ENCODE measurements around the gene ORM1. TPM values are rescaled to one million over a fixed set of nuclear protein-coding genes. Genes with fewer than 3 reads are reported as not detected.

The ORM1 gene
- total and polyA plus RNA-seq, 10 of the 15 experiments (the other 5 are each of a cell fraction or from before 2014, with no cell fraction given): 4.4 TPM; not detected in 9

DNA sequence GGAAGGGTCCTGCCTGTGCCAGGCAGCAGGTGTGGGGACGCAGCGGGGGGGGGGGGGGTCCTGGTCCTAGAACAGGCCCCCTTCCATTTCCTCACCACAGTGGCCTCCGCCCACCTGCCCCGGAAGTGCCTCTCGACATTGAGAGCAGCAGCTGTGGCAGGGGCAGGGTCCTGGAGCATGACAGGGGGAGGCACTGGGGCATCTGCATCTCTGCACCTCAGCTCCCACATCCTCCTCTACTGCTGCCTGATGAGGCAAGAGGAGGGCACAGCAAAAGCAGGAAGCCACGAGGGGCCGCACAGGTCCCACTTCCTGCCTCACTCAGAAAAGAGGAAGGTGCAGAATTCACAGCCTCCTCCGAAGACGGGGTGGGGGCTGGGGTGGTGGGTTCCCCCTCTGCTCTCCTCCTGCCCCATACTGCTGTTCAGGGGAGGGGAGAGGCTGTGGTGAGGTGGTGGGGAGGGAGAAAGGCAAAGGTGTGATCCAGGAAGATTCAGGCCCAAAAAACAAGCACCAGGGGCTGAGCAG is 50.1 kb downstream of the ORM1 start (continued):
- no peak for TF ChIP-seq MTA3 (IDR thresholded peaks at IDR 0.05; ENCODE audit: borderline replicate concordance, low read length)
- peak; percentile 92 for TF ChIP-seq MLLT1 (IDR thresholded peaks at IDR 0.05)
- TF ChIP-seq YBX1 (IDR thresholded peaks at IDR 0.05): no peak
- TF ChIP-seq EGR1 (IDR thresholded peaks at IDR 0.05; ENCODE audit: borderline replicate concordance in 1 of 2, low read depth in 2 of 2, low read length in 2 of 2): peak in 1 of 2 experiments; percentile 75; a peak in 2 of 3 replicates
- TF ChIP-seq PRDM15 (CRISPR knock-in tag; IDR thresholded peaks at IDR 0.05): no peak
- TF ChIP-seq, protein P1, sequence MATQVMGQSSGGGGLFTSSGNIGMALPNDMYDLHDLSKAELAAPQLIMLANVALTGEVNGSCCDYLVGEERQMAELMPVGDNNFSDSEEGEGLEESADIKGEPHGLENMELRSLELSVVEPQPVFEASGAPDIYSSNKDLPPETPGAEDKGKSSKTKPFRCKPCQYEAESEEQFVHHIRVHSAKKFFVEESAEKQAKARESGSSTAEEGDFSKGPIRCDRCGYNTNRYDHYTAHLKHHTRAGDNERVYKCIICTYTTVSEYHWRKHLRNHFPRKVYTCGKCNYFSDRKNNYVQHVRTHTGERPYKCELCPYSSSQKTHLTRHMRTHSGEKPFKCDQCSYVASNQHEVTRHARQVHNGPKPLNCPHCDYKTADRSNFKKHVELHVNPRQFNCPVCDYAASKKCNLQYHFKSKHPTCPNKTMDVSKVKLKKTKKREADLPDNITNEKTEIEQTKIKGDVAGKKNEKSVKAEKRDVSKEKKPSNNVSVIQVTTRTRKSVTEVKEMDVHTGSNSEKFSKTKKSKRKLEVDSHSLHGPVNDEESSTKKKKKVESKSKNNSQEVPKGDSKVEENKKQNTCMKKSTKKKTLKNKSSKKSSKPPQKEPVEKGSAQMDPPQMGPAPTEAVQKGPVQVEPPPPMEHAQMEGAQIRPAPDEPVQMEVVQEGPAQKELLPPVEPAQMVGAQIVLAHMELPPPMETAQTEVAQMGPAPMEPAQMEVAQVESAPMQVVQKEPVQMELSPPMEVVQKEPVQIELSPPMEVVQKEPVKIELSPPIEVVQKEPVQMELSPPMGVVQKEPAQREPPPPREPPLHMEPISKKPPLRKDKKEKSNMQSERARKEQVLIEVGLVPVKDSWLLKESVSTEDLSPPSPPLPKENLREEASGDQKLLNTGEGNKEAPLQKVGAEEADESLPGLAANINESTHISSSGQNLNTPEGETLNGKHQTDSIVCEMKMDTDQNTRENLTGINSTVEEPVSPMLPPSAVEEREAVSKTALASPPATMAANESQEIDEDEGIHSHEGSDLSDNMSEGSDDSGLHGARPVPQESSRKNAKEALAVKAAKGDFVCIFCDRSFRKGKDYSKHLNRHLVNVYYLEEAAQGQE (IDR thresholded peaks at IDR 0.05; ENCODE audit: low read depth, low read length): no peak
- peak in 2 of 3 experiments; percentile 0 to 28; a peak in 2 of 6 replicates for TF ChIP-seq CTCF (IDR thresholded peaks at IDR 0.05 in 2 of 3, conservative IDR thresholded peaks at IDR 0.05 in 1 of 3; ENCODE audit: control insufficient read depth in 2 of 3, extremely low read depth in 1 of 3, insufficient read depth in 1 of 3, low read depth in 3 of 3, low read length in 3 of 3)
- peak; percentile 72 for TF ChIP-seq BCL11A (IDR thresholded peaks at IDR 0.05; ENCODE audit: low read depth, low read length)
- TF ChIP-seq, protein P2, sequence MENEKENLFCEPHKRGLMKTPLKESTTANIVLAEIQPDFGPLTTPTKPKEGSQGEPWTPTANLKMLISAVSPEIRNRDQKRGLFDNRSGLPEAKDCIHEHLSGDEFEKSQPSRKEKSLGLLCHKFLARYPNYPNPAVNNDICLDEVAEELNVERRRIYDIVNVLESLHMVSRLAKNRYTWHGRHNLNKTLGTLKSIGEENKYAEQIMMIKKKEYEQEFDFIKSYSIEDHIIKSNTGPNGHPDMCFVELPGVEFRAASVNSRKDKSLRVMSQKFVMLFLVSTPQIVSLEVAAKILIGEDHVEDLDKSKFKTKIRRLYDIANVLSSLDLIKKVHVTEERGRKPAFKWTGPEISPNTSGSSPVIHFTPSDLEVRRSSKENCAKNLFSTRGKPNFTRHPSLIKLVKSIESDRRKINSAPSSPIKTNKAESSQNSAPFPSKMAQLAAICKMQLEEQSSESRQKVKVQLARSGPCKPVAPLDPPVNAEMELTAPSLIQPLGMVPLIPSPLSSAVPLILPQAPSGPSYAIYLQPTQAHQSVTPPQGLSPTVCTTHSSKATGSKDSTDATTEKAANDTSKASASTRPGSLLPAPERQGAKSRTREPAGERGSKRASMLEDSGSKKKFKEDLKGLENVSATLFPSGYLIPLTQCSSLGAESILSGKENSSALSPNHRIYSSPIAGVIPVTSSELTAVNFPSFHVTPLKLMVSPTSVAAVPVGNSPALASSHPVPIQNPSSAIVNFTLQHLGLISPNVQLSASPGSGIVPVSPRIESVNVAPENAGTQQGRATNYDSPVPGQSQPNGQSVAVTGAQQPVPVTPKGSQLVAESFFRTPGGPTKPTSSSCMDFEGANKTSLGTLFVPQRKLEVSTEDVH (IDR thresholded peaks at IDR 0.05; ENCODE audit: low read depth, partially characterized antibody): no peak
- TF ChIP-seq RELA (IDR thresholded peaks at IDR 0.05; ENCODE audit: borderline replicate concordance, partially characterized antibody): peak; percentile 36
- peak; percentile 93 for TF ChIP-seq SPI1 (IDR thresholded peaks at IDR 0.05; ENCODE audit: borderline replicate concordance, insufficient read depth, low read depth, low read length)
- peak; percentile 75; the same call in 2 of the 3 replicates for TF ChIP-seq POU2F2 (IDR thresholded peaks at IDR 0.05; ENCODE audit: borderline replicate concordance, low read depth, low read length)
- TF ChIP-seq IKZF2 (IDR thresholded peaks at IDR 0.05): peak; percentile 89 to 94
- TF ChIP-seq TCF3 (IDR thresholded peaks at IDR 0.05; ENCODE audit: borderline replicate concordance, insufficient read depth, low read depth, low read length): peak; percentile 97
- peak; percentile 71; the same call in 1 of the 2 replicates for TF ChIP-seq CREM (IDR thresholded peaks at IDR 0.05; ENCODE audit: low read depth)

All from GM12878 (cell line).